ENCODE results near the gene RAF1. TPM values are rescaled to one million over a fixed set of nuclear protein-coding genes. Genes with fewer than 3 reads are reported as not detected.
A peak's percentile ranks its signal among the peaks of the same experiment; 100 is the strongest.
"Not testable (repeated sequence)": the region's sequence is repeated elsewhere in the genome, so short reads cannot be mapped to it uniquely, and the experiment has no call there.

Gene RAF1
- total RNA-seq, 2 donors from 2014 or later: 101 to 126 TPM

GRCh38 chr3:12545473-12545791, 118.5 kb downstream of the RAF1 start, which contains the start of gene MKRN2OS:
Gene MKRN2OS, minus strand, starts transcription at chr3:12545499. Its CDS starts 35 bp downstream, at chr3:12545464.
- Histone ChIP-seq H3K9me3 (no peaks in the 10 kb centered on the region), H3K4me3 (peak within 1 kb of the TSS in 1 of 2 donors; percentile 17), H3K4me1 (replicated peaks) (no peaks in the 10 kb centered on the region), H3K27ac (no peak within 1 kb of the TSS), H3K27me3 (replicated peaks; ENCODE audit: insufficient read depth) (no peaks in the 10 kb centered on the region), H3K36me3 (no peaks in the 10 kb centered on the region)
- WGBS: 31% methylated on average over 4 of the region's 4 CpGs
- TF ChIP-seq POLR2AphosphoS5 (IDR thresholded peaks at IDR 0.05) (peak; percentile 35), CTCF (IDR thresholded peaks at IDR 0.05) (no peak), POLR2A (IDR thresholded peaks at IDR 0.05) (peak; percentile 39)
- intact Hi-C loops (cut with DNase I): no loop called here
- peak; percentile 27 for DNase-seq (ENCODE audit: low spot score)

GRCh38 chr3:12544652-12545472, 119.1 kb downstream of the RAF1 start:
- no peaks in the 10 kb centered on the region for H3K4me1 ChIP-seq (replicated peaks)
- no peaks in the 10 kb centered on the region for H3K36me3 ChIP-seq
- H3K9me3 ChIP-seq: no peaks in the 10 kb centered on the region
- no peaks in the 10 kb centered on the region for H3K27me3 ChIP-seq (replicated peaks; ENCODE audit: insufficient read depth)
- intact Hi-C loops (cut with DNase I): no loop called here
- peak overlapping the region in 1 of 2 donors; percentile 17 for H3K4me3 ChIP-seq
- WGBS: 49% methylated on average over 11 of the region's 11 CpGs
- no peak for TF ChIP-seq POLR2A (IDR thresholded peaks at IDR 0.05)
- no peak for TF ChIP-seq POLR2AphosphoS5 (IDR thresholded peaks at IDR 0.05)
- TF ChIP-seq CTCF (IDR thresholded peaks at IDR 0.05): no peak
- no peak for DNase-seq (ENCODE audit: low spot score)
- H3K27ac ChIP-seq: no peak overlapping the region

- H3K4me3 ChIP-seq; H3K9me3 ChIP-seq; H3K4me1 ChIP-seq (replicated peaks); intact Hi-C loops (cut with DNase I); H3K36me3 ChIP-seq; H3K27ac ChIP-seq; H3K27me3 ChIP-seq (replicated peaks; ENCODE audit: insufficient read depth); DNase-seq (ENCODE audit: low spot score): not testable (repeated sequence)
- 92% methylated on average over 12 of the region's 12 CpGs for WGBS
Observed at GRCh38 chr3:12543497-12543896, 120.4 kb downstream of the RAF1 start.

- intact Hi-C loops (cut with DNase I): no loop called here
- WGBS: 72% methylated on average over 8 of the region's 8 CpGs
- no peak for DNase-seq (ENCODE audit: low spot score)
- Histone ChIP-seq H3K4me3 (no peak overlapping the region), H3K27ac (no peak overlapping the region), H3K27me3 (replicated peaks; ENCODE audit: insufficient read depth) (no peaks in the 10 kb centered on the region), H3K36me3 (no peaks in the 10 kb centered on the region), H3K4me1 (replicated peaks) (no peaks in the 10 kb centered on the region), H3K9me3 (no peaks in the 10 kb centered on the region)
- peak in 1 of 4 experiments; percentile 13 for TF ChIP-seq CTCF (IDR thresholded peaks at IDR 0.05)
- TF ChIP-seq POLR2A (IDR thresholded peaks at IDR 0.05): no peak
Observed at GRCh38 chr3:12541625-12542024, 122.3 kb downstream of the RAF1 start.

- DNase-seq (ENCODE audit: low spot score): no peak
- Histone ChIP-seq H3K36me3 (no peaks in the 10 kb centered on the region), H3K4me1 (replicated peaks) (no peaks in the 10 kb centered on the region), H3K9me3 (no peaks in the 10 kb centered on the region), H3K27ac (no peak overlapping the region), H3K4me3 (no peak overlapping the region), H3K27me3 (replicated peaks; ENCODE audit: insufficient read depth) (no peaks in the 10 kb centered on the region)
- intact Hi-C loops (cut with DNase I): no loop called here
- WGBS: 88% methylated on average over 6 of the region's 6 CpGs
- no peak for TF ChIP-seq POLR2AphosphoS5 (IDR thresholded peaks at IDR 0.05)
- no peak for TF ChIP-seq CTCF (IDR thresholded peaks at IDR 0.05)
- TF ChIP-seq POLR2A (IDR thresholded peaks at IDR 0.05): no peak
Observed at GRCh38 chr3:12536423-12536822, 127.5 kb downstream of the RAF1 start.

Small RNA genes within 50 kb of the gene (small RNA-seq; reads per million reads assigned to genes)
- gene CRIP1P1: 0 reads per million in 2 donors
- gene RF00017: 0 reads per million in 2 donors

Other genes starting within 250 kb of the RAF1 start
- 10 to 100 TPM; 13.8 to 14.9 TPM for gene TSEN2, start 179.6 kb downstream of the RAF1 start, total RNA-seq
- gene MKRN2OS, start 118.6 kb downstream of the RAF1 start, total RNA-seq: 1 to 10 TPM; 1.0 to 2.7 TPM
- 10 to 100 TPM; 22.2 to 54.5 TPM for gene MKRN2, start 107.0 kb downstream of the RAF1 start, total RNA-seq
- 1 to 10 TPM; 1.9 to 8.5 TPM for gene TMEM40, start 95.1 kb upstream of the RAF1 start, total RNA-seq
- gene CAND2, start 132.6 kb upstream of the RAF1 start, total RNA-seq: 10 to 100 TPM in 1 of 2 donors, 1 to 10 TPM in 1; 8.4 to 86.3 TPM
- gene RPL32, start 177.4 kb upstream of the RAF1 start, total RNA-seq: 1,000 to 10,000 TPM in 1 of 2 donors, 100 to 1,000 TPM in 1; 851 to 1,881 TPM

All from prostate gland (tissue), 2 donors.